GM21526 (cell line): Measurements from ENCODE around the gene SPINK13.
"Not testable (repeated sequence)": the region's sequence is repeated elsewhere in the genome, so short reads cannot be mapped to it uniquely, and the experiment has no call there.

ENCODE experiments used
- ATAC-seq: cut with Tn5 transposase; IDR thresholded peaks from one replicate; pipeline ENCODE4 v1.9.1; 2021; ENCODE audit warnings: moderate library complexity; ENCODE audit not compliant: unreplicated experiment, low FRiP score

SPINK13 gene

GRCh38 chr5:148311484-148311883 lies 42.9 kb downstream of the SPINK13 start:
- ATAC-seq: no peak

- ATAC-seq: no peak
Observed at GRCh38 chr5:148312153-148312552, 43.6 kb downstream of the SPINK13 start, which contains the start of gene SPINK7. Gene SPINK7, plus strand, starts transcription at chr5:148312423. Its CDS starts 61 bp downstream, at chr5:148312484.

GRCh38 chr5:148314187-148314586 lies 45.6 kb downstream of the SPINK13 start:
- no peak for ATAC-seq

- no peak for ATAC-seq
Observed at GRCh38 chr5:148314731-148315130, 46.1 kb downstream of the SPINK13 start.

- not testable (repeated sequence) for ATAC-seq
Observed at GRCh38 chr5:148320011-148320963, 51.7 kb downstream of the SPINK13 start.

- ATAC-seq: no peak
Observed at GRCh38 chr5:148333262-148333849, 64.8 kb downstream of the SPINK13 start.

GRCh38 chr5:148335259-148335658 lies 66.7 kb downstream of the SPINK13 start, which contains the start of gene SPINK9:
Gene SPINK9, plus strand, starts transcription at chr5:148335559. Its CDS starts 55 bp downstream, at chr5:148335614.
- ATAC-seq: no peak
